ACC112 (cell line): ENCODE results near the gene GABRE.

Experiments used
- H2AFZ ChIP-seq: fragments of 200-600 bp; sonication (generic); one replicate; pipeline ENCODE4 v1.6.0; 2017; ENCODE audit warnings: antibody characterized with exemption, low read length; ENCODE audit not compliant: unreplicated experiment
- H3K27ac ChIP-seq: fragments of 200-600 bp; sonication (generic); 2 replicates; pipeline ENCODE4 v1.5.1; 2014; ENCODE audit warnings: low read depth, mild to moderate bottlenecking, antibody characterized with exemption, low read length, moderate library complexity
- H3K27me3 ChIP-seq: fragments of 200-600 bp; sonication (generic); 2 replicates; pipeline ENCODE4 v1.6.1; 2014; ENCODE audit warnings: mild to moderate bottlenecking, antibody characterized with exemption, low read length, moderate library complexity, mixed read lengths; ENCODE audit not compliant: insufficient read depth
- H3K36me3 ChIP-seq: fragments of 200-600 bp; sonication (generic); 2 replicates; pipeline ENCODE4 v1.6.1; 2016; ENCODE audit warnings: mild to moderate bottlenecking, antibody characterized with exemption, low read length, moderate library complexity, mixed read lengths; ENCODE audit not compliant: insufficient read depth
- H3K4me1 ChIP-seq: fragments of 200-600 bp; sonication (generic); one replicate; pipeline ENCODE4 v1.6.1; 2016; ENCODE audit warnings: low read length, mixed read lengths; ENCODE audit not compliant: insufficient read depth, unreplicated experiment, control insufficient read depth
- H3K4me3 ChIP-seq: fragments of 200-600 bp; sonication (generic); 2 replicates; pipeline ENCODE4 v1.5.1; 2014; ENCODE audit warnings: mild to moderate bottlenecking, low read depth, low read length
- H3K79me2 ChIP-seq: fragments of 200-600 bp; sonication (generic); one replicate; pipeline ENCODE4 v1.6.0; 2016; ENCODE audit warnings: low read length; ENCODE audit not compliant: control insufficient read depth, unreplicated experiment, insufficient read depth

GABRE gene

GRCh38 chrX:151970661-151971060 is 3.8 kb downstream of the GABRE start:
- Histone ChIP-seq H3K36me3 (peaks cover 29% of the 10 kb centered on the region), H3K27me3 (no peaks in the 10 kb centered on the region), H3K4me1 (peaks cover 16% of the 10 kb centered on the region), H3K27ac (peak overlapping the region; percentile 79), H3K4me3 (peak overlapping the region; percentile 69), H2AFZ (no peak overlapping the region), H3K79me2 (peaks cover 42% of the 10 kb centered on the region)

GRCh38 chrX:151970027-151970426 is 4.4 kb downstream of the GABRE start:
- Histone ChIP-seq H3K79me2 (peaks cover 42% of the 10 kb centered on the region), H3K36me3 (peaks cover 29% of the 10 kb centered on the region), H3K27me3 (no peaks in the 10 kb centered on the region), H3K4me1 (peaks cover 15% of the 10 kb centered on the region), H3K4me3 (peak overlapping the region; percentile 46), H3K27ac (peak overlapping the region; percentile 79), H2AFZ (no peak overlapping the region)

DNA sequence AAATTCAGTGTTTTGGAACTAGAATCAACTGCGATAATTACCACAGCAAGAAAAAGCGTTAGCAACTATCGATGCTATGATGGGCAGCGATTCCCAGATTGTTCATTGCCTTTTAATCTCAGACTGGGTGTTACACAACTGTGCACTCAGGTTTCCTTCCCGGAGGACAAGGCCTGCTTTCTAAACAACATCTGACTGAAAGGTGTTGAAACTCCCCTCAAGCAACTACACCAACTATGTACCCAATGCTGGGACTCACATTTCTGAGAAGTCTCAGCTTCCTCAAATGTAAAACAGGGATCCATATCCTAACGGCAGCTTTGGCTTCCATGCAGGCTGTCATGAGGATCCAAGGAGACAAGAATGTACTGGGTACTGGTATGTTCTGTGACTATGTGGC is 8.2 kb downstream of the GABRE start:
- peaks cover 29% of the 10 kb centered on the region for H3K36me3 ChIP-seq
- H3K27ac ChIP-seq, result no peak overlapping the region
- no peak overlapping the region for H3K4me3 ChIP-seq
- H3K27me3 ChIP-seq, result no peaks in the 10 kb centered on the region
- H2AFZ ChIP-seq, result no peak overlapping the region
- H3K4me1 ChIP-seq, result peaks cover 14% of the 10 kb centered on the region
- H3K79me2 ChIP-seq, result peaks cover 14% of the 10 kb centered on the region

- Histone ChIP-seq H3K79me2 (no peaks in the 10 kb centered on the region), H3K4me1 (no peaks in the 10 kb centered on the region), H2AFZ (no peak overlapping the region), H3K27ac (no peak overlapping the region), H3K27me3 (no peaks in the 10 kb centered on the region), H3K36me3 (peaks cover 15% of the 10 kb centered on the region; the same call in 1 of the 2 replicates), H3K4me3 (no peak overlapping the region)
These were observed 12.4 kb downstream of the GABRE start for GRCh38 chrX:151962034-151962433.

GRCh38 chrX:151958101-151958500 is 16.4 kb downstream of the GABRE start:
- H3K27ac ChIP-seq, result no peak overlapping the region
- no peak overlapping the region for H2AFZ ChIP-seq
- H3K4me3 ChIP-seq, result no peak overlapping the region
- no peaks in the 10 kb centered on the region for H3K4me1 ChIP-seq
- no peaks in the 10 kb centered on the region for H3K79me2 ChIP-seq
- H3K27me3 ChIP-seq, result no peaks in the 10 kb centered on the region
- peaks cover 20% of the 10 kb centered on the region; the same call in 1 of the 2 replicates for H3K36me3 ChIP-seq

- Histone ChIP-seq H2AFZ (no peak overlapping the region), H3K27ac (no peak overlapping the region), H3K79me2 (no peaks in the 10 kb centered on the region), H3K4me1 (no peaks in the 10 kb centered on the region), H3K36me3 (peaks cover 16% of the 10 kb centered on the region; the same call in 1 of the 2 replicates), H3K4me3 (no peak overlapping the region), H3K27me3 (no peaks in the 10 kb centered on the region)
These were observed 19.7 kb downstream of the GABRE start for GRCh38 chrX:151954730-151955129.

DNA sequence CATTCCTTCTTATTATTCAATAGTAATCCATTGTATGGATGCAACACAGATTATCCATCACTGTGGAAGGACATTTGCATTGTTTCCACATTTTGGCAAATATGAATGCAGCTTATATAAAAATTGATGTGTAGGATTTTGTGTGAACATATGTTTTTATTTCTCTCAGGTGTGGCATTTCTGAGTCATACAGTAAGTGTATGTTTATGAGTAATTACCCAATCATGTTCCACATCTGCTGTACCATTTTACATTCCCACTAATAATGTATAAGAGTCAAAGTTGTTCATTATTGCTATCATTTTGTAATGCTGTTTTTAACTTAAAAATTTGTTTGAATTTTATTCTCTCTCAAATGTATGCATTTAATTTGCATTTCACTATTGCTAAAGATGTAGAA is 36.3 kb downstream of the GABRE start:
- H3K27ac ChIP-seq, result no peak overlapping the region
- no peaks in the 10 kb centered on the region for H3K27me3 ChIP-seq
- no peaks in the 10 kb centered on the region for H3K36me3 ChIP-seq
- no peaks in the 10 kb centered on the region for H3K4me1 ChIP-seq
- H3K79me2 ChIP-seq, result no peaks in the 10 kb centered on the region
- no peak overlapping the region for H3K4me3 ChIP-seq
- no peak overlapping the region for H2AFZ ChIP-seq

DNA sequence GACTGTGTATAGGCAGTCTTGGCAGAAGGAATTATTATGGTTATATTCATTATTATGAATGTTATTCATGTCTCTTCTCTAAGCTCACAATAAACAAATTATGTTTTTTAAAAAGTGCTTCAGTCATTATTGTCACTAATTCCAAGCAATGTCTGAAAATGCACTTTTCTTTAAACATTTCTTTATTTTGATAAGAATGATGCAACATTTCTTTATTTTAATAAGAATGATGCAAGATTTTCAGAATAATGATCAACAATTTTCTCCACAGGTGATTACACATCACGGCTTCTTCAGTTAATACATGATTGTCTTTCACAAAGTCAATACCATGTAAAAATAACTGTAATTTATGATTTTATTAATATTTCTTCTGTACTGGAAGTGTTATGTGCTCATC is 39.1 kb downstream of the GABRE start:
- Histone ChIP-seq H3K27me3 (no peaks in the 10 kb centered on the region), H3K4me1 (no peaks in the 10 kb centered on the region), H2AFZ (no peak overlapping the region), H3K27ac (no peak overlapping the region), H3K4me3 (no peak overlapping the region), H3K36me3 (no peaks in the 10 kb centered on the region), H3K79me2 (no peaks in the 10 kb centered on the region)

- Histone ChIP-seq H3K27ac (no peak overlapping the region), H3K27me3 (no peaks in the 10 kb centered on the region), H2AFZ (no peak overlapping the region), H3K79me2 (no peaks in the 10 kb centered on the region), H3K4me1 (no peaks in the 10 kb centered on the region), H3K36me3 (no peaks in the 10 kb centered on the region), H3K4me3 (no peak overlapping the region)
These were observed 45.4 kb downstream of the GABRE start for GRCh38 chrX:151929126-151929525.

- no peak overlapping the region for H2AFZ ChIP-seq
These were observed 50.8 kb downstream of the GABRE start for GRCh38 chrX:151923648-151924047.

DNA sequence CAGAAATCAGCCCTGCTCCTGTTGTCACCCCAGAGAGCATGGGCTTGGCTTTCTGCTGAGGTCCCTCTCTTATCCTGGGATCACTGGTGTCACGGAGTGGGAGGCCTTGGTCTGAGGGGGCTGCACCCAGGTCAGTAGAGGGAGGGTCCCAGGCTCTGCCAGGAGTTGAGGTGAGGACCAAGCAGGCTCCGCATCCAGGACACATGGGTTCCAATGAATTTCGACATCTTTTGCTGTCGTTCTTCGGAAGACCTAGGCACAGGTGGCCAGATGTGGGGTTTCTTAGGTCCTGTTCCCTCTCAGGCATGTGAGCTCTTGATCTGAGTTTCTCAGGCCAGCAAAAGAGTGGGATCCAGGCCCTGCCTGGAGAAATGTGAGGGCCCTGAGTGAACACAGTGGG is 51.8 kb downstream of the GABRE start:
- H3K36me3 ChIP-seq, result no peaks in the 10 kb centered on the region
- H3K79me2 ChIP-seq, result no peaks in the 10 kb centered on the region
- no peak overlapping the region for H3K27ac ChIP-seq
- no peaks in the 10 kb centered on the region for H3K27me3 ChIP-seq
- no peaks in the 10 kb centered on the region for H3K4me1 ChIP-seq
- no peak overlapping the region for H3K4me3 ChIP-seq
- H2AFZ ChIP-seq, result no peak overlapping the region

More at GRCh38 chrX:151923648-151924047, 50.8 kb downstream of the GABRE start:
- Histone ChIP-seq H3K4me3 (no peak overlapping the region), H3K27me3 (no peaks in the 10 kb centered on the region), H3K36me3 (no peaks in the 10 kb centered on the region), H3K27ac (no peak overlapping the region), H3K4me1 (no peaks in the 10 kb centered on the region), H3K79me2 (no peaks in the 10 kb centered on the region)
